ENCODE data around the gene DNAJC28.
"Not testable (repeated sequence)": the region's sequence is repeated elsewhere in the genome, so short reads cannot be mapped to it uniquely, and the experiment has no call there.

DNAJC28 gene

DNA sequence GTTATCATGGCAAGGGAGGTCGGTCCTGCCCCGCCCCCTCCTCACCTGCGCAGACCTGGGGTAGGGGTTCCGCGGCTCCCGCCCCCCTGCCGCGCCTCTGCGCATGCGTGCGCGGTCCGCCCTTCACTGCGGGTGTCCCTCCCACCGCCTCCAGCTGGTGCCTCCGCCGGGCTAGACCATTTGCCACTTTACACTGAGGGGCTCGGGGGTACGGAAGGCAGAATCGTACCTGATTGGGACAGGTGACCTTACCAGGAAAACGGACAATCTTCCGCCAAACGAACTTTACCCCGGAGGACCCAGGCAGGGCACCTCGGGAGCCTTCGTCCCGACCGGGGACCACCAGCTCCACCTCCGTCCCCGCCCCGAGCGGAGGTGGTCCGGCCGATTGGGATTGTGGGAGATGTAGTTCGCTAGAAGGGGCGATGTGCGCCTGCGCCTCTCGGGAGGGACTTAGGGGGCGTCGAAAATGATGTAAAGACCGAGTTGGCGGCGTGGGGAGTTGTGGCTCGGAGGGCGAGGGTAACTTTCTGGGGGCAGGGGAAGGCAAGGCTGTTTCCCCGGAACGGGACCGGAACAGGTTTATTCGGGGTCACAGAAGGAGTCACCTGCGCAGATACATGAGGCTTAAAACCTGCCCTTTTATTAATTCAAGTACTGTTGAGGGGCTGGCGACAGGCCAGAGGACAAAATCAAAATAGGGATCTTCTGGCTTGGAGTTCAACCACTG lies at the start of gene DNAJC28:
TSS of gene DNAJC28 (minus strand) at position 344 of the 730 bp plus-strand sequence. CDS start 2,323 bp downstream, outside the sequence.
- peak; percentile 95 for DNase-seq

- DNase-seq, result peak; percentile 33
Measured at GRCh38 chr21:33541105-33541711, 49.7 kb upstream of the DNAJC28 start.

DNA sequence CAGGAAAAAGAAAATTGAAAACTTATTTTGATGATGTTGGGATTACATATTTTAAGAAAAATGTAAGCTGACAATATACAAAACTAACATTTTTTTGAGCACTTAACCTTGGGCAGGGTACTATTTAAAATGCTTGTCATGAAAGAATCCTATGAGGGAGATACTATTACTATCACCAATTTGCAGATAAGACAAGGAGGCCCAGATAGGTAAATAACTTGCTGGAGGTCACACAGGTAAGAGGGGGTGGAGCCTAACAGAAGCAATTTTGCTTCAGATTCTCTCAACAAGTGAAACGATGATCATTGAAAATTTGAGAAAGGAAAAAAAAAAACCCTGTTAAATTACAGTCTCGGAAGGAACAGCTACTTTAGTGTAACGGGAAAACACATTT lies 49.2 kb upstream of the DNAJC28 start:
- no peak for DNase-seq

DNA sequence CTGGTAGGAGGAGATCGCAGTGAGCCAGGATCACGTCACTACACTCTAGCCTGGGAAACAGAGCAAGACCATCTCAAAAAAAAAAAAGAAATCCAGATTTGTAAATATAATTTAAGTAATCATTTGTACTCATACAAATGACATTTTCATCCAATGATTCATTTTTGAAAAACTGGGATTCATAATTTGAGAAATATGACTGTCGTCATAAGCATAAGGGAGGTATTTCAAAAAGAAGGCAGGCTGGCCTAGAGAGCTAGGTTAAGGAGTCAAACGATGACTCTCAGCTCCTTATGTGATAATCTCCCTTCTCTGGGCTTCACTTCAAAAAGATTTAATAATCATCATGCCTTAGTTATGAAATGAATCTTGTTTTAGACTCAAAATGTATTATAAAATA lies 48.1 kb upstream of the DNAJC28 start:
- DNase-seq, result no peak

DNA sequence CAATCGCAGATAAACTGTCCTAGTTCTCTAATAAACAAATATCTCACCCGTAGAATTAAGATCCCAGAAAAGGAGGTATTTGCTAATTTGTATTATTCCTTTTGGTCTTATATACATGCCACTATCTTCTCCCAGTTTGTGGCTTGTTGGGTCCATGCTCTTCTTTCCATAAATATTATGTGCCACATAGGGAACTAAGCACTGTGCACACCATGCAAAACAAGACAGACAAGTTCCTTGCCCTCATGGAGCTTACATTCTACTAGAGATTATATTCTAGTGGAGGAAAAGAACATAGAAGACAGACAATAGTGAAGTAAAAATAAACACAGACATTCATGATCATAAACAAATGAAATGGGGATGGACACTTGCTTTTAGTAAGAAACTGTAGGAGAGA lies 45.7 kb upstream of the DNAJC28 start:
- DNase-seq, result no peak

- DNase-seq, result no peak
Measured at GRCh38 chr21:33531007-33531406, 39.5 kb upstream of the DNAJC28 start.

DNA sequence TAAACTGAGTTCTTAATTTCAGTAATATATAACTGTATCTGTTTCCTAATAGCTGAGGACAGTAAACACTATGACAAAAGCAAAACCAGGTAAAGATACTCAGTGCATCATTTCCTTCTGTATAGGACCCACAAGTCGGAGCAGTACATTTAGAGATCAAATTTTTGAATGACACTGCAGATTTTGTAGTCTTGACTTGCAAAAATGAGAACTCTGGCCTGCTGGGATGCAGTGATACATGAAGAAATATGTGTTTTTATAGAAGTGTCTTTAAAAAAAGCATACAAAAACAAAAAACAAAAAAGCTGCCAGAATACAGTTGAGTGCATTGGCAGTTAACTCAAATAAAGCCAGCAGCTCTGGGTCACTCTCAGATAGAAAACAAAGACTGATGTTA lies 31.4 kb upstream of the DNAJC28 start:
- no peak for DNase-seq

GRCh38 chr21:33522297-33522952 lies 30.9 kb upstream of the DNAJC28 start:
- DNase-seq, result no peak

GRCh38 chr21:33518899-33519298 lies 27.4 kb upstream of the DNAJC28 start:
- DNase-seq, result no peak

DNA sequence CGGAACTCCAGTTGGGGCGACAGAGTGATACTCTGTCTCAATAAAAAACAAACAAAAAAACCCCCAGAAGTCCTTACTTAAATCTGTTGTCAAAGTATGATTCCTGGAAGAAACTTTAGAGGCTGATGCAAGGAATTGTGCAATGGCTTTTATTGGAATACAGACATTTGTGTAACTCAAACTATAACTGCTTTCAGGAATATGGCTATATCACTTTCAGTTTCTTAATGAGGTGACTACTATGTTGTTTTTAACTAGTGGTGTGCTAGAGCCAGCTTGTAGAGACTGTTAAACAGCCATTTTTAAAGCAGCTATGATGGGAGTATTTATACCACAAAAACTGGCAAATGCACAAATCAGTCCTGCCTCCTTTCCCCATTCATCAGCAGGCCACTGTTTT lies 22.7 kb upstream of the DNAJC28 start:
- DNase-seq, result no peak

DNA sequence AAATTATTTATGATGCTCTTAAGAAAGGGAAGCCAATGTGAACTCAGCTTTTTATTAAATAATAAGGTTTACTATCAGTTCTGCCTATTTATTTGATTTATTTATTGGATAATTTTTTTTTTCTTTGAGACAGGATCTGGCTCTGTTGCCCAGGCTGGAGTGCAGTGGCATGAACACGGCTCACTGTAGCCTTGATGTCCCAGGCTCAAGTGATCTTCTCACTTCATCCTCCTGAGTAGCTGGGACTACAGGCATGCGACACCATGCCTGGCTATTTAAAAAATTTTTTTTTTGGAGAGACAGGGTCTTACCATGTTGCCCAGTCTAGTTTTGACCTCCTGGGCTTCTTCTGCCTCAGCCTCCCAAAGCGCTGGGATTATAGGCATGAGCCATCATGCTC lies 21.0 kb upstream of the DNAJC28 start:
- no peak for DNase-seq

GRCh38 chr21:33511639-33512038 lies 20.1 kb upstream of the DNAJC28 start:
- no peak for DNase-seq

DNA sequence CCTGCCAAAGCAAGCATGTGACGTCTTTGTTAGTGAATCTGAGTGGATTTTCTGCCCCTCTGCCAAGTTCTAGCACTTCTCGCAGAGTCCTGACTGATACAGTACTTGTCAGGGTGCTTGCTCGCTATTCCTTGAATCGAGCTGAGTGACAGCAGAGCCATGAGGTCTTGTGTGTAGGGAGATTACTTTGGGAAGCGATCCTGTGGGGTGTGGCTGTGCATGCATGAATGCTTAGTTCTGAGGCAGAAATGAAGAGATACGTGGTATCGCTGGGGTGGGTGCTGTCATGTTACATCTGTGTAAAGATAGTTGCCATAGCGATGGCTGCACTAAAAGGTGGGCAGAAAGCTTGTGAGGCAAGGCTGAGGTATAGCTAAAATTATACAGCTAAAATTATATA lies 19.3 kb upstream of the DNAJC28 start:
- DNase-seq, result no peak

DNA sequence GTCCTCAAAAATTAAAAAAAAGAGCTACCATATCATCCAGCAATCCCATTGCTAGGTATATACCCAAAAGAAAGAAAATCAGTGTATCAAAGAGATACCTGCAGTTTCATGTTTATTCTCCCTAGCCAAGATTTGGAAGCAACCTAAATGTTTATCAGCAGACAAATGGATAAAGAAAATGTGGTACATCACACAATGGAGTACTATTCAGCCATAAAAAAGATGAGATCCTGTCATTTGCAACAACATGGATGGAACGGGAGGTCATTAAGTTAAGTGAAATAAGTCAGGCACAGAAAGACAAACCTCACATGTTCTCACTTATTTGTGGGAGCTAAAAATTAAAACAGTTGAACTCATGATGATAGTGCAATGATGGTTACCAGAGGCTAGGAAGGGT lies 15.5 kb upstream of the DNAJC28 start:
- DNase-seq, result not testable (repeated sequence)

GRCh38 chr21:33505833-33506232 lies 14.3 kb upstream of the DNAJC28 start:
- no peak for DNase-seq

DNA sequence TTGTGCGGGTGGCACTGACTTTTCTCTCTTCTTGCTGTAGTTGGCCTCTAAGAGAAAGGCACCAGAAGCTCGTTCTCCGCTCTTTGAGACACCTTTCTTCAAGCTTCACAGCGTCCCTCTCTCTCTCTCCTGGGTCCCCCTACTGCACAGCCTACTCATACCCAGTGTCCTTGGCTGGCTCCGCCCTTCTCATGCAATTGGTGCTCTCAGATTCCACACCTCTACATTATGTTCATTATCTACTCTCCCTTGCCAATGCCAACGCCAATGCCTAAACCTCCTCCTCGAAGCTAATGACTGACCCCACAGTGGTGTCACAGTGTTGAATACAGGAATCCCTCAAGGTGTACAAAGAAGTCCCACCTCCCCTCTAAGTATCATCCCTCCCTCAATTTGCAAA lies 4.8 kb upstream of the DNAJC28 start:
- no peak for DNase-seq

DNA sequence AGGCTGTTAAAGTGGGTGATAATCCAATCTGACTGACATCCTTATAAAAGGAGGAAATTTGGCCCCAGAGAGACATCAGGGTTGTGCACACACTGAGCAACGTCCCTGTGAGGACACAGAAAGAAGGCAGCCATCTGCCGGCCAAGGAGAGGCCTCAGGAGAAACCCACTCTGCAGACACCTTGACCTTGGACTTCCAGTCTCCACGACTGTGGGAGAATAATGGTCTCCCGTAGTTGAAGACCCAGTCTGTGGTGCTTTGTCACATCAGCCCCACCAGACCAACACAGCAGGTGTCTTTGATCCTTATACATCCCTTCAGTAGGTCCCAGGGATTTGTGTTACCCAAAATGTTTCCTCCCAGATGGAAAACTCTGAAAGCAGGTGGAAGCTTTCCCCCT lies 4.2 kb upstream of the DNAJC28 start:
- DNase-seq, result no peak

DNA sequence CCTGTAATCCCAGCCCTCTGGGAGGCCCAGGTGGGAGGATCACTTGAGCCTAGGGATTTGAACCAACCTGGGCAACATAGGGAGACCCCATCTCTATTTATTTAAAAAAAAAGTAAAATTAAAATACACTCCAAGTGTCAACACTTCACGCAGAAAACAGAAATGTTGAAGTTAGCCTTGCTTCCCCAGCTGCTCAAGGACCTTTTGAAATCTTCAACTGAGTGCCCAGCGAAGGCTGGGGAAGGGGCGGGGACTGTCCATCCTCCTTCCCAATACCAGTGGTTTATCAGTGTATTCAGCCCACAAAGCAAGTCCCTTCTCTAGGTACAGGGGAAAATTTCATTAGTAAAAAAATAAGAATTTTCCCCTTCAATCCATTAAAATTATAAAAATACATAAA lies 2.2 kb upstream of the DNAJC28 start:
- DNase-seq, result no peak

GRCh38 chr21:33492571-33492970 lies 1.1 kb upstream of the DNAJC28 start:
- DNase-seq, result no peak

DNA sequence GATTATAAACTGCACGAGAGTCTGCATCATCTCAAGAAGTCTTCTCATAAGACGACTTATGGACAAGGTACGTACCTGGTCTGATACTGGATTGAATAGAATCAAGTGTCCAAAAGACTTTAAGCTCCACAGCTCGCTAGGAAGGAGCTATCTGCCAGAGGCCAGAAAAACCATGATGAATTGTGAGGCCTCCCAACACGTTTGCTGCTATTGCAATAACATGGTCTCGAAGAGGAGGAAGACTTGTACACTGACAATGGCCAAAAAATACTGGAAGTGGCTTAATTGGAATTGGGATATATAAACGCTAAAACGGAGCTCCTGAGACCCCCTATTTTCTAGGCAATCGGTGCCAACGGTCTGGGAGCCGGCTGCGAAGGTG lies 534 bp downstream of the DNAJC28 start:
- DNase-seq, result no peak

- no peak for DNase-seq
Measured at GRCh38 chr21:33488936-33489335, 2.6 kb downstream of the DNAJC28 start.

DNA sequence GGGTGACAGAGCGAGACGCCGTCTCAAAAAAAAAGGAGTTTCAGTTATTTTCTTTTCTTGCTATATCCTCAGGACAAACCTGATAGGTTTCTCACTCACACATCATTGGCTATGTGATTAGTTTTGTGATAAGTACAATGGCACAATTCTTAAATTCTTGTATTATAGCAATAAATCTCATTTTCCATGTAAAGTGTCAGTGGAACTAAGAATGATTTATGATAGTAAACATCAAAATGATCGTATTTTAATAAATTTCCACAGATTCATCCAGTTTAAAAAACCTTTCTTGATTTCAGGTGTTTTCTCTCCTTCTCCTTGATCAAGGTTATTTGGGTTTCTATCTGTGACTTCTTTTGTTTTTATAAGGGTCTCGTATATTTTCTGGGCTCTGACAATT lies 3.5 kb downstream of the DNAJC28 start:
- DNase-seq, result no peak

- no peak for DNase-seq
Measured at GRCh38 chr21:33481314-33481943, 10.1 kb downstream of the DNAJC28 start.
